GDM1 (cell line): ENCODE measurements around the gene PLA2R1.

Experiments
- DNase-seq: peaks from one replicate; lab custom pipeline; 2025; lab: John Stamatoyannopoulos, UW

Gene PLA2R1

DNA sequence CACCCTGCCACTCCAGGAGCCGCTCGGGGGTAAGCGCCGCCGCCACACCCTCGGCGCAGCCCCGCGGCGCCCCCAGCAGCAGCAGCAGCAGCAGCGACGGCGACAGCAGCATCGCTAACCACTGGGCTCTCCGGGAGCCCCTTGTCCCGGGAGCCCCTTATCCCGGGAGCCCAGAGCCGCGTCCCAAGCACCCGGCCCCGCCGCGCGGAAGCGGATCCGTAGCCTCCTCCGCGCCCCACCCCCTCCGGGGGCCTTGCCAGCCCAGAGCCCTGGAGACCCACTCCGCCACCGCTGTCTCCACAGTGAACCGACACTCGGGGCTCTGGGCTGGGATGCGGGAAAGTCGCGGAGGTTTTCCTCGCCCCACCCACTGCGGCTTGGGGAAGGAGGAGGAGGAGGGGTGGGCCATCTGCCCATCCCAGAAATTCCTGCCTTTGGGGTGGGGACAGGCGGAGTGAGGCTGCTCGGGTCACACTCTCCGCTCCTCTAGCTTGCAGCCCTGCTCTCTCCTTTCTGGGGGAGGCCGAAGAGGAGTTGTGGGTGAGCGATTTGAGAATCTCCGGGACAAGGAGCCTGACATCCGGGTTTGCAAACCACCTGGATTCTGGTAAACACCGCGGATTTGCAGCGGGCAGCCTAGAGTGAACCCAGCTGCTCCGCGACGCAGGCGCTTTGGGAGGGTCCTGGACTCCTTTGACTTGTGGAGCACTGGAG lies at the start of gene PLA2R1:
PLA2R1 (minus strand) TSS at position 324 of the 714 bp plus-strand sequence; CDS start at position 112, 212 bp downstream.
- DNase-seq = no peak

DNA sequence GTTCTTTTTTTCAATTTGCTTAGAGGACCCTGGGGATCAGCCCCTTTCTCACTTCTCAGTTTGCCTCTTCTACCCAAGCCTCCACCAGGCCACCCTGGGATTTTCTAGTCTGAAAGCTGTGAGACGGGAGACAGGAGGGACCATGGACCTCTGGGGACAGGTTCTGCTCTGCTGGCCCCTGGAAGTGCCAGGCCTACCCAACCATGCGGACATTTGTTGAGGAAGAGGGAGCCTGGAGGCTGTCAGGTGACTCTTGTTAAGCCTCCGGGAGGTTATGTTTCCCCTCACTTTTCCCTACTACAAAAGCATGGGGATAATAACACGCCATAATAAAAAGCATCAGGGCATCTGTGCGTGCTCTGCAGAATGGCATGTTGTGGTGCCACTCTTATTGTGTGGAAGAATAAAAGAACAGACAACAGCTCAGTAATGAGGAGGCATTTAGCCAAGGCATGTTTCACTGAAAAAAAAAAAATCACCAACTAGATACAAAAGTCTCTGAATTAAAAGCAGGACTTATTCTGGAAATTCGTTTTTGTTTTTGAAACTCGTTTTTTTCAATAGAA lies 48.3 kb upstream of the PLA2R1 start:
- DNase-seq = no peak

DNA sequence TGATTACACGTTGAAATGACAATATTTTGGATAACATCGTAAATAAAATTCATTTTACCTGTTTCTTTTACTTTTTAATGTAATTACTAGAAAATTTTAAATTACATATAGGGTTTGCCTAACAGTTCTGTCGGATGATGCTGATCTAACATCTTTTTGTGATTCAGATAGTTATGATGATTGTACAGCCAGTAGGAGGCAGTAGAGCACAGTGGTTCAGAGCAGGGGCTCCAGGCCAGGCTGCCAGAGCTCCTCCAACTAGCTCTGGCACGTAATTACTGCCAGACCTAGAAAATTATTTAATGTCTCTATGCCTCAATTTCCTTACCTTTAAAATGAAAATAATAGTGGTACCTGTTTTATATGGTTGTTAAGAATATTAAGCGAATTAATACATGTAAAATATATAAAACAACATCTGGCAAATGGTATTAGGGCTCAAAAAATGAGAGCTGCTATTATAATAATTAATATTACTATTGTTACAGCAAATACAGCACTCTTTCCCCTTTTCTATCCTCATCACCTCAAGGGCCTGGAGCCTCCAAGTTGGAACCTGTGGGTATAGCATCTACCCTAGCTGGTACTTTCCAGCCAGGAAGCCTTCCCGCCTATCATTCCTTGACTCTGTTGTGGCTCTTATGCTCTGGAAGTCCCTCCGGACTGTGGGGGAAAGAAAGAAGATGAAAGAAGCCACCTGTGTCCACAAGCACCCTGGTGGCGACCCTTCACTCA lies 47.7 kb upstream of the PLA2R1 start:
- DNase-seq = peak; percentile 33

DNA sequence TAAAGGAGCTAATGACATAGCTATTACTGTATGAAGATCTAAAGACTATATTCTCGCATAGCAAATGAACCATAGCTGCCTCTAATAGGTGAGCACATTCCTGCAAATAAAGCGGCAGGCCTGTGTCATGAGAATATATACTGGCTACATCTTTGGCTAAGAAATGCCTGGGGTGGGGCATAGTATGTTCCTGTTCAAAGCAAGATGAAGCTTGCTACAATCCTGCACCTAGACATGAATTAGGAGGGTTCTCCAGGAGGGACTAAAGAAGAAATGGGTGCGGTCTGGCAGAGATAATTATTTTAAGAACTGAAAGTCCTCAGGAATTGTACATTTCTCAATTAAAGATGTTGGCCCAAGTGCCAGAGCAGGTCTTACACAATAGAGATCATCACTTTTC lies 46.8 kb upstream of the PLA2R1 start:
- no peak for DNase-seq

DNA sequence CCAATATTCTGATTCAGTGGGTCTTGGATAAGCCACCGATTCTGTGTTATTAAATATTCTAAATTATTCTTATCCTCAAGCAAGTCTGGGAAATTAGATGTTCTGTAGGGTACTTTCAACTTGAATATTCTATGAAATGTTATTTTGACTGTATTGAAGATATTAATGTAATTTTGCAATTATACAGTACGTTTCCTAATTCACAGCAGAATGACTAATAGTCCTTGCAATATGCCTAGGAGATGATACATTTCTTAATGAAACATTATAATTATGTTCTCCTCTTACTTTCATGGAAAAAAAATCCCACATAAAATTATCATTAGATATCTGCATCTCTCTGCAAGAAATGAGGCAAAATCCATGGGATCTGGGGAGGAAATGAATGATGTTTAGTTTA lies 46.2 kb upstream of the PLA2R1 start:
- DNase-seq = no peak

DNA sequence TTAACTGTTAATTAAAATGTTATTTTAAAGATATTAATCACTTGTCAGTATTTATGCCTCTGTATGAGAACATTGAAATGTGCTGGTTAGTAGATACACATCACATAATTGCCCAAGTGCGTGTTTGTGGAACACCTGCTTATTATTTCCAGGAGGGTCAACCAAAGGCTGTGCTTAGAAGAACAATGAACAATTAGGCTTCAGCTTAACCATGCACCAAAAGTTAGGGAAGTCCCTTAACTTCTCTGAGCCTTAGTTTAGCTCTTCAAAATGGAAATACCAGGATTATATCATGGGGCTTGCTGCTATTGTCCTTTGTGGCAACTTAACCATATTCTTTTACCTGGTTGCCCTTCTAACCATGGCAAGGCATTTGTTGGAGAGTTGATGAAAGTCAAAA lies 43.0 kb upstream of the PLA2R1 start:
- DNase-seq = no peak

DNA sequence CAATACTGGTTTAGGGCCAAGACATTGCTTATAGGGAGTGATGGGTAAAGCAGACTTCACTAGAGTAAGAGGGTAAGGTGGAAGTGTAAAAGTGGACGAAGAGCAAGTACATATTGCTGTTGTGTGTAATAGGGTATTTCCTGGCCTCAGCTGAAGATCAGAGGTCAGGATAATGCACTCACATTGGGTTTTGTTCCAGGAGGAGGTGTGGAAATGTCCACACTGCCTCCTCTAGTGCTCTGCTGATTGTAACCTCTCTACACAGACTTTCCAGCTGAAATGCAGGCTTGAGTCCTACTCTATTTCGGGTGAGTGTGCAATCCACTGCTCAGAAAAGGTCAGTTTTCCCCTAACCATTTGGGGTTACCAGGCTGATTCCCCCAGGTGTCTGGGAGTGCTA lies 41.7 kb upstream of the PLA2R1 start:
- no peak for DNase-seq

DNA sequence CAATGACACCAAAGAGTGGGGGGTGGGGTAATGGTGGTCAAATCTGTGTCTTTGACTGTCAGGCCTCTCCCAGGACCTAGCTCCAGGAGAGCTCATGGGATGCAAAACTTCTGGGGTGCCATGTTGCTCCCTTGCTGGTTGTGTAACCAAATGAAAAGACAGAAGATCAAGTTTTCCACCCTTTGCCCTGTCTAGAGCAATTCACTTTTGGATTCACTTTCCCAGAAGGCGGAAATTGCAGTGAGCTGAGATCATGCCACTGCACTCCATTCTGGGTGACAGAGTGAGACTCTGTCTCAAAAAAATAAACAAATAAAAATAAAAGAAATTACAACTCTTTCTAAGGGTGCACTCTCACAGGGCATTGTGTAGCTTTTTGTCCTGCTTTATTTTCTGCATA lies 34.9 kb upstream of the PLA2R1 start:
- no peak for DNase-seq

DNA sequence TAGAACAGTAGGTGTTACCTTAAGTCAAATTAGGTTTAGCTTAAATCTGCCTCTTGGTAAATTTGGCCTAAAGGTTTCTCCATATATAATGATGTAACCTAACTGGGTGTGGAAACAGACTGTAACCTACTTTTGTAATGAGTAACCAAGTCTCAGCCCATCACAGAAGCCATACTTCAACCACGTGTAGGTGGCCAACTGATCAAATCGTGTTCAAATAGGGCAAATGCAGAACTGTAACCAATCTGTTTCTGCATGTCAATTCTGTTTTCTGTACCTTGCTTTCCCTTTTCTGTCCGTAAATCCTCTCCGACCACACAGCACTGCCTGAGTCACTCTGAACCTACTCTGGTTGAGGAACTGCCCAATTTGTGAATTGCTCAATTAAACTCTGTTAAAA lies 34.0 kb upstream of the PLA2R1 start:
- DNase-seq = no peak

DNA sequence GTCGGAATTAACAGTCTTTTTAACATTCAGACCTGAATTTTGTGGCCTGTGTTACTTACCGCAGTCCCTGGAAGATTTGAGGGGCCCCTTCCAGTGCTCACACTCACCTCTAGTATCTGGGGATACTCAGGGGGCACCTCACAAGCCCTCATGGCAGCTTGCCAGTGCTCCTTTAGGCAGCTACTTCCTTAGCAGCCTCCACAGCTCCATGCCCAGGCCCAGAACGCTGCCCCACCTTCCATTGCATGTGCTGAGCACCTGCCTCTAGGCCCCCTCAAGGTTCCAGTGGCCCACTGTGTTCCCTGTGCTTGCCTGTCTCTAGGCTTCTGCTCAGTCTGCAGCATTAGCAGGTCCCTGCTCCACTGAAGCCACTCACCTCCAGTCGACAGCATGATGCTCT lies 30.0 kb upstream of the PLA2R1 start:
- DNase-seq = no peak

DNA sequence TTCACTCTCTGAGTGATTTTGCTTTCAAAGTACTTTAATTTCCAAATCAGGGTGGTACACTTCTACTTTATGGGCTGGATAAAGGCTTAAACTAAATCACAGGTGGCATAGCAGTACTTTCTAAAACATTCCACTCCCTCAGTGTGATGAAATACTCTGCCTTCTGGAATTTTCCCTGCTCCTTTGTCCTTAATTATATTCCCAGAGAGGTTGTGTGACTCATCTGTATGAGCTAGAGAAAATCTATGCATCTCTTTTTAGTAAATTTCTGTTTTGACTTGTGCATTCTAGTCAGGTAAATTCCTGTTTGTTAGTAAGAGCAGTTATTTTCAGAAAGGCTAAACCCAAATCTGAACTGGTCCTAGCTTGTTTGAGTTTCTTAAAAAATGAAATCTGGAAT lies 29.0 kb upstream of the PLA2R1 start:
- DNase-seq = no peak

DNA sequence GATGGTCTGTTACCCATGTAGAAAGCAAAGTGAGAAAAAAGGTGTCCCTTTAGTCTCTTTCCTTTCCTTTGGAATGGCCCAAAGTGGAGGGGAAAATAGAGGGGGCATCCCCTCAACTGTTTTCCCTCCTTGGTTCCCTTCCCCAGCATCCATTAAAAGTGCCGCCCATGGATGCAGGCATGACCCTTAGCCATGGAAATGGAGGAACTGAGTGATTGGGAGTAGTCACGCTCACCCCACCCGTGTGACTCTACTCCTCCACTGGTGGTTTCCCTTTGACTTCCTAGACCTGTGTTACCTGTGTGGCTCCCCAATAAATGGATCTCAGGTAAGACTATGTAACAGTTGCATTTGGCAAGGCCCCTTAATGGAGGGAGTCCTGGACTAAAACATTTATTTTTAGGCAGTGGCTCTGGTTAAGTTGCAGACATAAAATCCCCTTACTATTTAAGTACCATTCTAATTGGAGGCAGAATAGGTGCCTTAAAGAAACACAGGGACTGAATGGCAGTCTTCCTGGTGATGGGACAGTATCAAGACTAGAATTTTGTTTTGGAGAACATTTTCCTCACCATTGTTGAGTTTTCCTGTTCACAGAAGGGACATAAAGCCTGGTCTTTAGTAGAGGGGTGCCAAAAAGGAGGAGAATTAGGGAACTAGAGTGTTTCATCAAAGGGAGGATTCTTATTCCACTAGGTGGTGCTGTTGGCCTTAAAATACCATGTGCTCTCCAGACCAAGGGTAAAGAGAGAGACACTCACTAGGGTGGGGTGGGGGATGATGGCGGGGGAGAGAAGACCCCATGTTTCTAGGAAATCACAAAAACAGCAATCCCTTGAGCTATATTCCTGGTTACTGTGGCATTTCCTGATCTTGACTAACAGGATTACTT lies 25.7 kb upstream of the PLA2R1 start:
- DNase-seq = no peak

DNA sequence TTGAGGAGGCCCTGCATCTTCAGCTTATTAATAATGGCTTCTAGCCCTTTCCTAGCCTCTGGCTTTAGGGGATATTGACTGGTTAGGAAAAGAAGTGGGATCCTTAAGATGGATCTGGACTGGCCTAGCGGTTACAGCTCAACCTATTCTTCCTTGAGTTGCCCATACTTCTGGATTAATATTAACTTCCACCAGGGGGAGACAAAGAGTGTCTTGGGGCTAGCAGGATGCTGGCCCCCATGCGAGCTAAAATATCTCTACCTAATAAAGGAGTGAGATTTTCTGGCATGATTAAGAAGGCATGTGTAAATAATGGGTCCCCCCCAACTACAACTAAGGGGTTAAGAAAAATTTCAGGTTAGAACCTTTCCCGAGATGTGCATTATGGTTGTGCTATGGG lies 23.2 kb upstream of the PLA2R1 start:
- DNase-seq = no peak

DNA sequence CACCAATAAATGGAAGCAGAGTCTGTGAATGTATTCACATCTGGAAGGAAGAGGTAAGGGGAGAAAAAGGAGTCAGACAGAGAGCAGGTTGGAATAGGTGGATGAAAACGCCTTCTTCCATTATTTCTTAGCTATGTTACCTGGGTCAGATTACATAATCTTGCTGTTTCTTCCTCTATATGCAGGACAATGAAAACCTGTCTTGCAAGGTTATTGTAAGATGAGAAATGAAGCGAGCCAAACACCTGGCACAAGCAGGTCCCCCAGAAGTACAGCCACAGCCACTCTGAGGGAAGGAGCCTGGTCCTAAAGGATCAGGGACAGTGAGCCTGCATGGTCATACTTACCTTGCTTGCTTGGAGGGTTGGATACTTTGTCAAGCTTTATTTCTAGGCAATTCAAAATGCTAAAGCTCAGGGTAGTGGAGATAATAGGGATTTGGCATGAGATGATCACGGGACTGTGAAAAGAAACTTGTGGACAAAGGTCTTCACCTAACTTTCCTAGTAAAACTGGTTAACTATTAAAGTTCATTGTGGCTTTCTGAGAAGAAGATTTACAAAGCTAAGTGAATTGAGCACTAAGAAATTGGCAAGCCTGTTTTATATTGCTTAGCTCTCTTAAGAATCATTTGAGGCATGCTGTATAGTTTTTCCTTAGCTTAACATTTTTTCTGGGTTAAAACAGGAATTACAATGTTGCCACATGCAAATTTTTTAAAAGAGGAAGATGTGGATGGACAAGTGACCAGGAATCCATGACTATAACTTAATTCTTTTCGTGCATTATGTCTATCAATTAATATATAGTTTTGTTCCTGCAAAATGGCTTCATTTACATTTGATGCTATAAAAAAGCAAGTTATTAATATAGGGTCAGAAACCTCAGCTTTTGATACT lies 15.7 kb upstream of the PLA2R1 start:
- no peak for DNase-seq

DNA sequence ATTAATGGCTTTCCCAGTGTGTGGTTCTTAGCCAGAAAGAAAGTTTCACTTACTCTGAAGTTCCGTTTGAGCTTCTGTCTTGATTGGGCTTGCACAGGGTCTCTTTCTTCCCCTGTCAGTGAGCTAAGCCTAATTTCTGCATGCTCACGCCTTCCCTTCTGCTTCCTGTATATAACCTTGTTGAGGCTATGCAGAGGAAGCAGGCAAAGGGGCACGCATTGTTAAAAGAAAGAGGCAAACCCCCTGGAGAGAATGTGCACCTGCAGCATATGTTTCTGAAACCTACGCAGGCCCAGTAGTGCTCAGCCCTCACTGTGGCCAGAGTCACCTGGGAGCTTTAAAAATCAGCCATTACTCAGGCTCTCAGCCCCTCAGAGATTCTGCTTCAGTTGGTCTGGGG lies 14.5 kb upstream of the PLA2R1 start:
- peak; percentile 60 for DNase-seq

DNA sequence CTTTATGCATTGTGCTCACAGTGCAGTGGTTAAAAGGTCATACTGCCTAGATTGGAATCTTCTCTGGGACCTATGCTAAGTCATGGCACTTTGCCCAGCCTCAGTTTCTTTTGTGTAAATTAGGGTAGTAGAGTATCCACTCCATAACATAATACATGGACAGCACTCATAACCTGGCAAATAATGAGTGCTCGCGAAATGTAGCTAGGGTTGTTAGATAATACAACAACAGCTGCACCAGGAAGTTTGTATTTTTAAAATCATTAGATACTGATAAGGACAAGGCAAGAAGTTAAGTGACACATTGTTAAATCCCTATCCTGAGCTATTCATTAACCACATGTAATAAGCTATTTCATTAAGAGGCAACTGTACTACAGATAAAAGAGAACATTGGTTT lies 13.8 kb upstream of the PLA2R1 start:
- no peak for DNase-seq

DNA sequence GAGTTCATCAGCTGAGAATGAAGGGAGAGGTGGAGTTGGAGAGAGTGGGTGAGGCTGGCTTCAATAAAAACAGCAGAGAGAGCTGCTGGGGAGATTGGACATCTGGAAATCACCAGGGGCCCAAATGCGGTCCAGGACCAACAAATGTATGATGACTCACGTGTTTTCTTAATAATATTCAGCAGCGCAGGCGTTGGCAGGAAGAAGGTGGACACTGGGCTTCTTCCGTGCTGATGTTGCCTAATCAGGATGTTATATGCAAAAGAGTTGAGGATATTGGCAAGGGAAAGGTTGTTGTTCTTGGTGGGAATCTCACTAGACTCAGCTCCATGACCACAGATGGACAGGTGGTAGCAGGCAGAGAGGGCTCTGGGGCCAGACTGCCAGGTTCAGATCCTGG lies 12.8 kb upstream of the PLA2R1 start:
- no peak for DNase-seq

DNA sequence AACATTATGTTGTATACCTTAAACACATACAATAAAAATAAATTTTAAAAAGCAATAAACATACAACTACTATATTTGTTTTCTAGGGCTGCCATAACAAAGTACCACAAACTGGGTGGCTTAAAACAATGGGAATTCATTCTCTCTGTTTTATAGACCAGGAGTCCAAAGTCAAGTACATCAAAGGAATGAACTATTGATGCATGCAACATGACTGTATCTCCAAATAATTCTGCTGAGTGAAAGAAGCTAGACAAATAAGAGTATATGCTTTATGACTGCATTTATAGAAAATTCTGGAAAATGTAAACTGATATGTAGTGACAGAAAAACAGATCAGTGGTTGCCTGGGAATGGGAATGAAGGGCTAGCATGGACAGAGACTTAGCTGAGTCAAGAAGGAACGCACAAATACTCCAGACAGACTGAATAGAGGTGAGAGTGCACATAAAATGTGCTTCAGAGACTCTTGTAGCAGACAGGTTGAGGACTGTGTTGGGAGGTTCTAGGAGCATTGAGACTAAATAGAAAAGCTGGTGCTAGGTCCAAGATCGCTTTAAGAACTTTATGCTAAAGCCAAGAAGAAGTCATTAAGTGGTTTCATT lies 11.0 kb upstream of the PLA2R1 start:
- no peak for DNase-seq

DNA sequence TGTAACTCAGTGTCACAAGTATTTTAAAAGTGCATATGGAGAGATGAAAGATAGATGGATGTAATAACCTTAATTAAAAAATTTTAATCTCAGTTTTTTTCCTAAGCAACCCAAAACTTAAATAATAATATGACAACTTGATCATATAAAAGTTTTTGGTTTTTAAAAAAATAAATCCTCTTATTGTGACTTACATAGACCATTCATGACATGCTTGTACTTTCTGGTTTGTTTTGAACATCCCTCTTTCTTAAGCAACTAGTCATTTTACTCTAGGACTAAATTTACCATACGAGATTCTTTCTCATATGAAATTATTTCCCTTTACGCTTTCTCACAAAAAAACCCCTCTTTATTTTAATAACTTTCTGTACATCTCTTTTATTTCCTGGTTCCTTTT lies 6.5 kb upstream of the PLA2R1 start:
- no peak for DNase-seq

DNA sequence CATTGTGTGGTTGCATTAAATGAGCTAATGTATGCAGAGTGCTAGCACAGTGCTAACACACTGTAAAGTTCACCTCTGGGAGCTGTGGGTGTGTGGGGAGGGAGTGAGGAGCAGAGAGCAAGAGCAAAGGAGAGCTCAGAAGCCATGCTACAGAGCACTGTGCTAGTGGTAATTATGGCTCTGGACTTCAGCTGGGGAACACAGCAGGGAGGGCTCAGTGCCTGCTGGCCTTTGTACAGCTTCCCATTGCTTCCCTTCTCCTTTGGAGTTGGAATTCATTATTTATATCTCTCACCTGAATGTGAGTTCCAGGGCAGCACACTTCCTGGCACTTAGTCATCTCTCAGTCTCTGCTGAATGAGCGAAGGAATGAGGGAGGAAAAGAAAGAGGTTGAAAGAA lies 2.5 kb upstream of the PLA2R1 start:
- DNase-seq = no peak
